Right lobe of liver (tissue), 6 donors: ENCODE data around the gene CDH12. TPM values are rescaled to one million over a fixed set of nuclear protein-coding genes. Genes with fewer than 3 reads are reported as not detected.

ENCODE experiments used
- ATAC-seq, 4 donors: fragments of 200-7000 bp; cut with Tn5 transposase; one replicate each; pipeline ENCODE4 v1.9.1; 2020; ENCODE audit warnings: mild to moderate bottlenecking in 4 of 4, moderate library complexity in 4 of 4
- DNase-seq, 3 donors: peaks; one replicate each; pipeline ENCODE4 v3.0.0-alpha.2; 2020
- H3K27ac ChIP-seq, 3 donors: fragments of 200-600 bp; one replicate each; pipeline ENCODE4 v1.8.0; 2022
- H3K27me3 ChIP-seq, 2 donors: fragments of 200-600 bp; one replicate each; pipeline ENCODE4 v1.8.0; 2022
- H3K36me3 ChIP-seq, 4 donors: fragments of 200-600 bp; sonication (generic) in 1 of 4; one replicate each; pipeline versions ENCODE4 v1.5.1 to v1.8.0; 2017 to 2022; ENCODE audit warnings: control low read depth in 1 of 4
- H3K4me1 ChIP-seq, 4 donors: fragments of 200-600 bp; sonication (generic) in 1 of 4; one replicate each; pipeline versions ENCODE4 v1.5.1 to v1.8.0; 2017 to 2022; ENCODE audit warnings: control low read depth in 1 of 4
- H3K4me3 ChIP-seq, 3 donors: fragments of 200-600 bp; one replicate each; pipeline ENCODE4 v1.8.0; 2022
- H3K9me3 ChIP-seq, 4 donors: fragments of 200-600 bp; sonication (generic) in 1 of 4; one replicate each; pipeline versions ENCODE4 v1.5.1 to v1.8.0; 2017 to 2022; ENCODE audit warnings: control low read depth in 1 of 4
- POLR2A ChIP-seq: fragments of 450-650 bp; IDR thresholded peaks from one replicate; pipeline ENCODE4 v1.6.1; 2017; ENCODE audit warnings: antibody characterized with exemption, mild to moderate bottlenecking
- WGBS: methylation state at CpG from one replicate; pipeline ENCODE4 v1.1.6; 2018; ENCODE audit warnings: low coverage, low lambda C conversion rate; ENCODE audit not compliant: insufficient coverage; ENCODE audit errors: missing lambda C conversion rate; 5-methylcytosine and 5-hydroxymethylcytosine counted together
- intact Hi-C, 2 donors: fragments of 100-400 bp; cut with DNase I; formaldehyde crosslinking; loops; one replicate each; pipeline versions ENCODE4 v1.11.2 to v1.14.1; 2022
- long read RNA-seq: library from polyadenylated mRNA; unstranded; transcript quantifications from one replicate; pipeline ENCODE4 v2.0.0, GENCODE V29; 2019
- total RNA-seq, 6 experiments: library from RNA; depleted of rRNA in 2 of 6; stranded (reverse); fragments of >200 nt in 2 of 6; fragmentation: NEBNext Ultra II Directional in 3 of 6; extraction: Animal tissue kit (Norgen Biotek cat#: 25700) in 3 of 6; gene quantifications; one replicate each; pipeline versions ENCODE4 v1.1.0 to v1.2.4, GENCODE V29; 2016 to 2023
- TF ChIP-seq, protein P1 (sequence below), 4 donors: fragments of 200-600 bp in 3 of 4; fragments of 450-650 bp in 1 of 4; IDR thresholded peaks; one replicate each; pipeline versions ENCODE4 v1.5.1 to v1.8.0; 2016 to 2022; ENCODE audit warnings: antibody characterized with exemption in 4 of 4, mild to moderate bottlenecking in 2 of 4
- donor health status: DM: no; HTN: yes; CAD: no.
- donor health status: DM: no; HTN: no; CAD: no.
- donor health status: DM: no; HTN: no; CAD: no.
- donor health status: DM: no; HTN: yes; CAD: no.
- donor health status: DM: no; HTN: yes; CAD: no.

CDH12 gene
- 1 to 10 TPM in 1 of 6 experiments, under 1 TPM in 2, not detected in 3; 0.42 to 1.0 (median 0.77) TPM for total RNA-seq
- long read RNA-seq, result 0 reads

DNA sequence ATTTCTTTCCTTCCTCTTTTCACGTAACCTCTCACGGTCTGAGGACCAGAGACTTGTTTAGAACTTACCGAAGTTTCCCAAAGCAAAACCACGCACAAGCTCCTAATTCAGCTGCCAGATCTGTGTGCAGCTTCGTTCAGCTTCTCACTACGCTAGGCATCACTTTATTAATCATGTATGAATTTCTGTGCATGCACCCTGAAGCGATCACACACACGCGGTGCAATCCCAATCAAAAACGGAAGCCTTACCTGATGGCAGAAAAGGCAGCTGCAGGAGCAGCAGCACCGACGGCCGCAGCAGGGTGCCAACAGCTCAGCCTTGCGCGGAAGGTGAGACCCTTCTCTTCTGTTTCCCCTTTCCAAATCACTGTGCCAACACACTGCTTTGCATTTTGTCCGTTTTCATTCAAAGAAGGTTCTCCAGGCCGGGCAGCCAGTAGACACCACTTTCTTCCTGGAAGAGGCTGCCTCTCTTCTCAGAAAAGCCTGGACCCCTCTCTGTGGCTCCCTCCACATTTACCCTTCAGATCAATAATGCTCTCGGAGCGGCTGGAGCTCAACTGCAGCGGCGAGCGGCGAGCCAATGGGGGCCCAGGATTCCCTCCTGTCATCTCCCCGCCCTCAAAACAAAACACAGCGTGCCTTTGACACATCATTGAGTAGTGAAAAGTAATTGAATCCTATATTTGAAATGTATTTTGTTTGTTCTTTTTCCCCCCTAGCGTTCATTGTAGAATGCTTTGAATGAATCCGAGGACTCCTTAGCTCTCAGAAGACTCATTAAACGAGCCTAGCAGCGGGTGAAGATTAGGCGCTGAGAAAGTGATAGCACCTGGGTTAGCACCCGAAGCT is at the start of gene CDH12:
Gene CDH12 (minus strand): TSS at position 538 of the 854 bp plus-strand sequence.
- H3K27me3 ChIP-seq, result no peaks in the 10 kb centered on the region
- ATAC-seq, result peak; percentile 36 to 67 (median 57)
- no peaks in the 10 kb centered on the region for H3K36me3 ChIP-seq
- 1% methylated on average over 28 of the region's 31 CpGs for WGBS
- peak in 1 of 3 donors; percentile 44 for DNase-seq
- intact Hi-C loops, result no loop called here
- no peak within 1 kb of the TSS for H3K27ac ChIP-seq
- TF ChIP-seq POLR2A, result no peak
- TF ChIP-seq, protein P1, sequence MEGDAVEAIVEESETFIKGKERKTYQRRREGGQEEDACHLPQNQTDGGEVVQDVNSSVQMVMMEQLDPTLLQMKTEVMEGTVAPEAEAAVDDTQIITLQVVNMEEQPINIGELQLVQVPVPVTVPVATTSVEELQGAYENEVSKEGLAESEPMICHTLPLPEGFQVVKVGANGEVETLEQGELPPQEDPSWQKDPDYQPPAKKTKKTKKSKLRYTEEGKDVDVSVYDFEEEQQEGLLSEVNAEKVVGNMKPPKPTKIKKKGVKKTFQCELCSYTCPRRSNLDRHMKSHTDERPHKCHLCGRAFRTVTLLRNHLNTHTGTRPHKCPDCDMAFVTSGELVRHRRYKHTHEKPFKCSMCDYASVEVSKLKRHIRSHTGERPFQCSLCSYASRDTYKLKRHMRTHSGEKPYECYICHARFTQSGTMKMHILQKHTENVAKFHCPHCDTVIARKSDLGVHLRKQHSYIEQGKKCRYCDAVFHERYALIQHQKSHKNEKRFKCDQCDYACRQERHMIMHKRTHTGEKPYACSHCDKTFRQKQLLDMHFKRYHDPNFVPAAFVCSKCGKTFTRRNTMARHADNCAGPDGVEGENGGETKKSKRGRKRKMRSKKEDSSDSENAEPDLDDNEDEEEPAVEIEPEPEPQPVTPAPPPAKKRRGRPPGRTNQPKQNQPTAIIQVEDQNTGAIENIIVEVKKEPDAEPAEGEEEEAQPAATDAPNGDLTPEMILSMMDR (IDR thresholded peaks at IDR 0.05), result no peak
- H3K9me3 ChIP-seq, result no peaks in the 10 kb centered on the region
- H3K4me3 ChIP-seq, result peak within 1 kb of the TSS in 1 of 3 donors; percentile 12
- H3K4me1 ChIP-seq, result no peaks in the 10 kb centered on the region

DNA sequence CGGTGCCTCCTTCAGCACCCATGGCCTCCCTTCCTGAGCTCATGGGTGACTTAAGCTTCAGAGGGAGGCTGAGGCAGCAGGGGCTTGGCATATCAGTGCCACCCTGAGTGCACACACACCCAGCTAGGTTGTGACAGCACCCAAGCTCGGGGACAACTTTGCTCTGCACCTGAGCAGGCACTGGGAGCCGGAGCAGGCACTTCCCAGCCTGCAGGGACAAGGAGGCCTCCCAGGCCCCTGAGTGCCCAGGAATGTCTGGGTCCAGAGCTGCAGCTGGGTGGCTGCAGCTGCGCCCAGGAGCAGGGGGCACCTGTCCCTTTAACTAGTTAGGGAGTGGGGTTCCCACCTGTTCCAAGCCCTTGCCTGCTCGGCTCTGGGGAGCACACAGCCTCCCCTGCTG is 48.7 kb upstream of the CDH12 start:
- Histone ChIP-seq H3K27me3 (no peaks in the 10 kb centered on the region), H3K9me3 (no peaks in the 10 kb centered on the region), H3K27ac (no peak overlapping the region), H3K4me1 (no peaks in the 10 kb centered on the region), H3K36me3 (no peaks in the 10 kb centered on the region), H3K4me3 (no peak overlapping the region)
- peak in 1 of 4 donors; percentile 25 for ATAC-seq
- DNase-seq, result no peak
- TF ChIP-seq, protein P1 (IDR thresholded peaks at IDR 0.05), result no peak
- no peak for TF ChIP-seq POLR2A
- WGBS, result 60% methylated on average over 1 of the region's 5 CpGs
- intact Hi-C loops, result no loop called here

DNA sequence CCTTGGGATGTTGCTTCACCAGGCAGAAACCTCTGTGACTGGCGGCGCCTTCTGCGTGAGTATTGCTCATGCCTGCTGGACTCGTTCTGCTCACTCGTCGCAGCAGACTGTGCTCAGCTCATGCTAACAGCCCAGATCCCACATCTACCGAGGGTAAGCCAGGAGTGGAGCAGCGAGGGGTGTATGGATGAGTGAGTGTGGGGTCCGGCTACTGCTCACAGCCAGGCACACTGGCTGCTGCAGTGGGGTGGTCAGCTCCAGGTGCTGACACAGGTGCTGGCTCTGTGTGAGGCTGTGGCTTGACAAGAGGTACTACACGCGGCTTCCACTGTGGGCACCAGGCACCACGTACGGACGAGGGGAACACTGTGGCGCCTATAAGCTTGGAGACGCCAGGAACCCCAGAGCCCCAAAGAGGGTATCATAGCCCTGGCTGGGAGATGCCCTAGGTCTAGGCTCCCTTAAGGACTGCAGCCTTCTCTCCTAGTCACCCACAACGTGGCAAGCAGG is 47.7 kb upstream of the CDH12 start:
- no peak for DNase-seq
- no peaks in the 10 kb centered on the region for H3K27me3 ChIP-seq
- no peaks in the 10 kb centered on the region for H3K4me1 ChIP-seq
- 69% methylated on average over 4 of the region's 17 CpGs for WGBS
- no peak overlapping the region for H3K4me3 ChIP-seq
- intact Hi-C loops, result no loop called here
- peak in 1 of 4 donors; percentile 21 for ATAC-seq
- no peak for TF ChIP-seq POLR2A
- TF ChIP-seq, protein P1 (IDR thresholded peaks at IDR 0.05), result no peak
- no peaks in the 10 kb centered on the region for H3K9me3 ChIP-seq
- no peaks in the 10 kb centered on the region for H3K36me3 ChIP-seq
- no peak overlapping the region for H3K27ac ChIP-seq

DNA sequence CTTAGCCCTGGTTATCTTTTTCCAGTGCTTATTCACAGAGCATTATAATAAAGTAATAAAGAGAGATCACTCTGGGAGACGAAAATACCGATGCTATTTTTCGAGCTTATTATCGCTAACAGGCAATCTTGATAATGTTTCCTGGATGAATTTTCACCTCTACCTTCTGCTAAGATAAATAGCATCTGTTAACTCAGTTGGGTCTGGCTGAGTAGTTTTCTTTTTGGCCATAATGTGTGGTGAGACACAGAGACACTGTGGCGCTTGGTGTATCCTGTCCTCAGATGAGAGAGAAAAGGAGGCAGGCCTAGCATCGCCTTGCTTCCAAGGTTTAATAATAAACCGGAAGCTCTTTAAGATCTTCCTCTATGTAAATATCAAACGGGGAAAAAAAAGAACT is 46.2 kb upstream of the CDH12 start:
- H3K27ac ChIP-seq, result no peak overlapping the region
- H3K4me1 ChIP-seq, result no peaks in the 10 kb centered on the region
- TF ChIP-seq POLR2A, result no peak
- TF ChIP-seq, protein P1 (IDR thresholded peaks at IDR 0.05), result no peak
- no peaks in the 10 kb centered on the region for H3K9me3 ChIP-seq
- H3K4me3 ChIP-seq, result no peak overlapping the region
- DNase-seq (no peak), ATAC-seq (no peak)
- no peaks in the 10 kb centered on the region for H3K27me3 ChIP-seq
- intact Hi-C loops, result loop anchor here in 1 of 2 donors (10.0 kb wide), 1 partner anchor 245 kb away; no protein-coding TSS in a partner anchor
- H3K36me3 ChIP-seq, result no peaks in the 10 kb centered on the region
- WGBS, result 81% methylated on average over 8 of the region's 8 CpGs
